SK-N-DZ (cell line): ENCODE results near the gene TPCN1.

Experiments
- DNase-seq: peaks from one replicate; pipeline ENCODE4 v3.0.0-alpha.2; 2015; ENCODE audit warnings: low spot score

Gene TPCN1

DNA sequence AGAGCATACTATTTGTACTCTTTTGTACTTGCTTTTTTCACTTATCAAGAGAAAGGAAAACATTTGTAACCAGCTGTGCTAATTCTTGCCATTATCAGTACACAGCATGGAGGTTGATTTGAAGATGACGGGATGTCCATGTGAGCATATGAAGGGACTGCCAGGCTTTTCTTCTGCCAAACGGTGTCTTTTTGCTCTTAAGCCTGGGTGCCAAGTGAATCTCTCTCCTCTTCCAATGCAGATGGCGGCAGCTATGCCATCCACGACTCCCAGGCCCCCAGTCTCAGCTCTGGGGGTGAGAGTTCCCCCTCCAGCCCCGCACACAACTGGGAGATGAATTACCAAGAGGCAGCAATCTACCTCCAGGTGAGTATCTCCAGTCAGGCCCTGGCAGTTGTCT lies 38.9 kb downstream of the TPCN1 start:
- no peak for DNase-seq

DNA sequence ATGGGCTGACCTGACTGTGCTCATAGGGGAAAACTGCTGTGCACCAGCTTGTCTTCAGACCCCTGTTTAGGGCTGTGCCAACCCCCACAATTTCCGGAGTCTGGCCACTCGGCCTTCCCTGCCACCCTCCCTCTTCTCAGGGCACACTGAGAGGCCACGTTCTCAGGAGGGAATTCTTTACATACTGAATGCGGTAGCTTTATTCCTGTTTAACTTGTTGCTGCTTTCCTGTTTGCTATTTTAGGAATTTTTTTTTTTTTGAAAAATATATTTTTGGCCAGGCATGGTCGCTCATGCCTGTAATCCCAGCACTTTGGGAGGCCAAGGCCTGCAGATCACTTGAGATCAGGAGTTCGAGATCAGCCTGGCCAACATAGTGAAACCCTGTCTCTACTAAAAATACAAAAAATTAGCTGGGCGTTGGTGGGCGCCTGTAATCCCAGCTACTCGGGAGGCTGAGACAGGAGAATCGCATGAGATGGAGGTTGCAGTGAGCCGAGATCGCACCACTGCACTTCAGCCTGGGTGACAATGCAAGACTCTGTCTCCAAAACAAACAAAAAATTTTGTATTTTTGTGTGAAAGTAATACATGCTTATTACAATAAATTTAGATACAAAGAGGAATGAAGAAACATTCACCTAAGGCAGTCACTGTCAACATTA lies 39.5 kb downstream of the TPCN1 start:
- DNase-seq, result no peak

- no peak for DNase-seq
These were observed 40.7 kb downstream of the TPCN1 start for GRCh38 chr12:113261847-113262470.

- no peak for DNase-seq
These were observed 41.4 kb downstream of the TPCN1 start for GRCh38 chr12:113262710-113263109.

DNA sequence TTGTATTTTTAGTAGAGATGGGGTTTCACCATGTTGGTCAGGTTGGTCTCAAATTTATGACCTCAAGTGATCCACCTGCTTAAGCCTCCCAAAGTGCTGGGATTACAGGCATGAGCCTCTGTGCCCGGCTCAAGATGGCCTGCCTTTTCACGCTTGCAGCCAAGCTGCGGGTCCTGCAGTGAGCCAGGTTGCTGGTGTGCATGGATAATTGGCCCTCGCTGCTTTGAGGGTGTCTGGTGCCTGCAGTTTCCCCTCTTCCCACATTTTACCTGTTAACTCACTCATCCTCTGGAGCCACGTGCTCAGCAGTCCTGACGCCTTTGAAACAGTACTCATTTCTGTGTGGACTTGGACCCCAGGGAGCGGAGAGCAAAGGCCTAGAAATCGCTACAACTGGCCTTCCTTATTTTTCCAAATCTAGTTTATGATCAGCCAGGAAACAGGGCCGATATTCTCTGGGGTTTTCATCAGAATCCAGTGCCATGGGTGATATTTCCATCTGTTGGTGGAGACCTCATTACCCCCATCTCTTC lies 42.2 kb downstream of the TPCN1 start:
- no peak for DNase-seq

GRCh38 chr12:113266106-113266895 lies 45.0 kb downstream of the TPCN1 start:
- DNase-seq, result no peak

GRCh38 chr12:113267621-113268020 lies 46.4 kb downstream of the TPCN1 start:
- DNase-seq, result no peak

DNA sequence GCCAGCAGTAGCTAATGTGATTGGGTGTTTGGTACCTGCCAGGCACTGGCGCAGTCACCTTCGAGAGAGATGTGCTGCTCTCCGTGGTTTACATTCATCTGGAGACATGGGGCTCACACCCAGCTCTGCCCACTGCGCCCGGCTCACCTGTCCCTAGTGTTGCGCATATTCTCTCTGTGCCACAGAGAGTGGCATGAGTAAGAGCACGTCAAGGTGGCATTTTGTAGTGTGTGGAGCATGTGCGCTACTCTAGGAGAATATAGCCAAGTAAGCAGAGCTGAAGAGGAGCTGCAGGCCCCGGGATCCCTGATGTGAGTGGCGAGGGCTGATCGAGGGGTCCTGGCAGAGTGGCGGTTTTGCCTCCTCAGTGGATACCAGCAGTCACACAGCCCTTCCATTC lies 46.9 kb downstream of the TPCN1 start:
- DNase-seq, result no peak

GRCh38 chr12:113268621-113269020 lies 47.4 kb downstream of the TPCN1 start:
- no peak for DNase-seq

DNA sequence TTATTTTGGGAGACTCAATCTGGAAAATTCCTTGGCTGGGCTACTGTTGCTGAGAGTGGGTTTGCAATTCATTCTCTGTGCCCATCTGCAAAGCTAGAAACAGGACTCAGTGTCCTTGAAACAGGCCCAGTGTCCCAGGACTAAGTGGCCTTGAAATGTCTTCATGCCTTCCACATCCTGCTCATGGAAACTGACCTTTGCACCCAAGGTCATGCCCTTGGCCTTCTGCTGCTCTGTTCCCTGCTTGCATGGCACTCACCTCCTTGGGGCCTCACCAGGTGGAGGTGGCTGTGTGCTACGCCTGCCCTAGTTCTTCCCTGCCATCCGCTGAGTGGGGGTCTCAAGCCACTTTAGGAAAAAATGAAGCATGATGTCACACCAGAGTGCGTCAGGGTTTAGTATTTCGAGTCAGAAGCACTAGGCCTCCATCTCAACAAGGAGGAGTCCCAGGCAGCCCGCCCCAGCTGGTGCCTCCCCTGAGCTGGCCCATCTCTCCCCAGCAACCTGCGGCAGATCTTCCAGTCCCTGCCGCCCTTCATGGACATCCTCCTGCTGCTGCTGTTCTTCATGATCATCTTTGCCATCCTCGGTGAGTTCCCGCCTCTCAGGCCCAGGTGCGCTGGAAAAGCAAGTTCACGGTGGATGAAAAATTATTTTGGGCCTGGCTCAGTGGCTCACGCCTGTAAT lies 48.1 kb downstream of the TPCN1 start:
- DNase-seq, result no peak

- DNase-seq, result no peak
These were observed 49.4 kb downstream of the TPCN1 start for GRCh38 chr12:113270709-113271009.

DNA sequence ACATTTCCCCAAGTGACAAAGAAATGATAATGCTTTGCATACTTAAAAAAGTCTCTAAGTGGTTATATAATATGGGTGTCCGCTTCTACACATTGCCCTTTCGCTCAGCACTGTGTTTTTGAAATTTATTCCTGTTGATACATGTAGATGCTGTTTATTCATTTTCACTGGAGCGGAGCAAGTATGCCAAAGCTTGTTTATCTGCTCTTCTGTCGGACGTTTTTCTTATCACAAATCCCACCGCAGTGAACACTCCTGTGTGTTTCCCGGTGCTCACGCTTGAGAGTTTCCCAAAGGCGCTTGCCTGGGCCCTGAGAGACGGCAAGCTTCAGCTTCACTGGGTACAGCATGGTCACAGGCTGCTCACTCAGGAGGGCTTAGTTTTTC lies 50.2 kb downstream of the TPCN1 start:
- DNase-seq, result no peak

GRCh38 chr12:113271853-113272561 lies 50.7 kb downstream of the TPCN1 start:
- DNase-seq, result no peak

DNA sequence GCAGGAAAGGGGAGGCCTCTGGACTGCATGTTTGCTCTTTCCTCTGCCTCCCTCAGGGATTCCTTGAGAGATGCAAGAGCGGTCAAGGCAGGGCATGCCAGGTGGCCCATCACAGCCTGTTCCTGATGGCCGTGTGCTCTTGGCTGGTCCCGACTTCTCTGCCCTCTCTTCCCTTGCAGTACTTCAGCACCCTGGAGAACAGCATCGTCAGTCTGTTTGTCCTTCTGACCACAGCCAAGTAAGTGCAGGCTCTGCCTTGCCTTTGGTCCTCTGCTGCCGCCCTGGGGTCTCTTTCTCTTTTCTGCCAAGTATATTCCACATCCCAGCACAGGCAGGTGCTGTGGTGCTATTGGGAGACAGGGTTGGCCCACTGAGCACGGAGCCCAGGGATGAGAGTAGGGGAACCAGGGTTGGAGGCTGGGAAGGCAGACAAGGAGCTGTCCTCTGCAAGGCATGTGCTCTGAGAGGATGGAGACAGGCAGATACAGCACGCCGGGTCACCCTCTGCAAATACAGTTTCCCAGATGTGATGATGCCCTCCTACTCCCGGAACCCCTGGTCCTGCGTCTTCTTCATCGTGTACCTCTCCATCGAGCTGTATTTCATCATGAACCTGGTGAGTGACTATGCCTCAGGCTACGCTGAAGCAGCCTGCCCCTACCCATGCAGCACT lies 51.9 kb downstream of the TPCN1 start:
- no peak for DNase-seq

DNA sequence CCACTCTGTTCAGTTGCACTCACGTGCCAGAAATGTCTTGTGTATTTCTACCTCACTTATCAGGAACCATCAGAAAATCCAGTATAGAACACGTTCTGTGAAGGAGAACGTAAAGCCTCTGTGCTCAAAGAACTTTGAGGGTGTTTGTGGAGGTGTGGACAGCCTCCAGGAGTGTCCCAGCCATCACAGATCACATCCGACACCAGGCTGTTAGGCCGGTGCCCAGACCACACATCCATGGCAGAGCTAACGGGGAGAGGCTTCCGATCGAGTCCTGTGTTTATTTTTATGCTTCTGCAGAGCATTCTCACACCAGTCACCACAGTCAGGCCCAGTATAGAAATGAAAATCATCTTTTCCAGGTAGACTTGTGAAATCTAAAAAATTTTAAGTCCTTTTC lies 53.6 kb downstream of the TPCN1 start:
- DNase-seq, result no peak

DNA sequence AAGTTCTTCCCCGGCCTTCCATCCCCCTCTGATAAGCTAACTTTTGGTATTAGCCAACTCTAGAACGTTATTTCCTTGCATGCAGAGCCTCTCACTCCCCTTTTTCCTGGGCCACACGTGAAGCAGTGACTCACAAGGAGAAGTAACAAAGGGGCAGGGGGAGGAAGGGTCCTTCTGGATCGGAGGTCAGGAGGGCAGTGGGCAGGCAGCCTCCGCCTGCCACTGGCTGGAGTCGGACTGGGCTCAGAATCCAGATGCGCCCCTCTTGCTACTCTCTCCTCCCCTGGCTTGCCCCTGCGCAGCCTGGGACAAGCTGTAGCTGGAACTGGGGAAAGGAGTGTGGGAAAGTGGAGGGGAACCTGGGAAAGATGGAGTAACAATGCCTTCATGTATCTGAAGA lies 55.0 kb downstream of the TPCN1 start:
- no peak for DNase-seq

DNA sequence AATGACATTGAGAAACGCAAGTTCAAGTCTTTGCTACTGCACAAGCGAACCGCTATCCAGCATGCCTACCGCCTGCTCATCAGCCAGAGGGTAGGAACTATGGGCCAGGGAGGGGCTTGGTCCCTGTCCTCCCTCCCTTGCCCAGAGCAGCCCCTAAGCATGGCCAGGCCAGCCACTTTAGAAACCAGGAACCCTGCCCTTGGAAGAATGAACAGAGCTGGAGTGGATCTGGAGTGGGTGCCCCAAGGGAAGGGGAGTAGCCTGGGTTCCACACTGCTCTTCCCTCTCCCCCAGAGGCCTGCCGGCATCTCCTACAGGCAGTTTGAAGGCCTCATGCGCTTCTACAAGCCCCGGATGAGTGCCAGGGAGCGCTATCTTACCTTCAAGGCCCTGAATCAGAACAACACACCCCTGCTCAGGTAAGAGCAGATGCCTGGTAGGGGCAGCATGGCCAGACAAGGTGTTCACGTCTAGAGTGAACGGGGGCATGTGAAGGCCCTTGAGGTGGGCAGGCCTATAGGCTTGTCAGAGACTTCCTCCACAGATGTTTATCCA lies 55.8 kb downstream of the TPCN1 start:
- no peak for DNase-seq

DNA sequence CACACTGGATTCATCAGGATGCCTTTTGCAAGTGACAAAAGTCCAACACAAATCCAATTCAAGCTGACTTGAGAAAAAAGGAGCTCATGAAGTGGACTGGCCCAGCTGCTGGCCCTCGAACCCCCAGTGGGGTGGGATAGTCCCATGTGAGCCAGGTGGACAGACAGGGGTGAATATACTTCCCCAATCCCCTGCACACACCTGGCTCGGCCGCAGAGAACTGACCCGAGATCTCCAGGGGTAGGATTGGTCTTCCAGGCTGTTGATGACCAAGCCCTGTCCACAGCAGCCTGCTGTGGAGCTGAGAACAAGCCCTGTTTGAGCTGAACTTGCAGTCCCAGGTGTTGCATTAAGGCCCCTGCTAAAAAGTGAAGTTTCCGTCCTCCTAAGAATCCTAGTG lies 56.2 kb downstream of the TPCN1 start:
- DNase-seq, result no peak

GRCh38 chr12:113278141-113278540 lies 56.9 kb downstream of the TPCN1 start:
- no peak for DNase-seq

- DNase-seq, result no peak
These were observed 57.4 kb downstream of the TPCN1 start for GRCh38 chr12:113278633-113279032.

GRCh38 chr12:113284751-113285150 lies 63.5 kb downstream of the TPCN1 start:
- DNase-seq, result no peak
